Ramos (cell line): ENCODE results near the gene GNA15.
"Not testable (repeated sequence)": the region's sequence is repeated elsewhere in the genome, so short reads cannot be mapped to it uniquely, and the experiment has no call there.

Experiments
- in situ Hi-C: fragments of 300-500 bp; cut with MboI; formaldehyde crosslinking; loops from one replicate; pipeline ENCODE4 v1.14.3; 2022; ENCODE audit warnings: low sequenced_read_pairs; ENCODE audit not compliant: unreplicated experiment

Gene GNA15

GRCh38 chr19:3202895-3203294 lies 67.1 kb downstream of the GNA15 start:
- in situ Hi-C loops: not testable (repeated sequence)

- in situ Hi-C loops: no loop called here
Observed at GRCh38 chr19:3203805-3204645, 68.2 kb downstream of the GNA15 start.

- in situ Hi-C loops: no loop called here
Observed at GRCh38 chr19:3204646-3205275, 68.9 kb downstream of the GNA15 start.

DNA sequence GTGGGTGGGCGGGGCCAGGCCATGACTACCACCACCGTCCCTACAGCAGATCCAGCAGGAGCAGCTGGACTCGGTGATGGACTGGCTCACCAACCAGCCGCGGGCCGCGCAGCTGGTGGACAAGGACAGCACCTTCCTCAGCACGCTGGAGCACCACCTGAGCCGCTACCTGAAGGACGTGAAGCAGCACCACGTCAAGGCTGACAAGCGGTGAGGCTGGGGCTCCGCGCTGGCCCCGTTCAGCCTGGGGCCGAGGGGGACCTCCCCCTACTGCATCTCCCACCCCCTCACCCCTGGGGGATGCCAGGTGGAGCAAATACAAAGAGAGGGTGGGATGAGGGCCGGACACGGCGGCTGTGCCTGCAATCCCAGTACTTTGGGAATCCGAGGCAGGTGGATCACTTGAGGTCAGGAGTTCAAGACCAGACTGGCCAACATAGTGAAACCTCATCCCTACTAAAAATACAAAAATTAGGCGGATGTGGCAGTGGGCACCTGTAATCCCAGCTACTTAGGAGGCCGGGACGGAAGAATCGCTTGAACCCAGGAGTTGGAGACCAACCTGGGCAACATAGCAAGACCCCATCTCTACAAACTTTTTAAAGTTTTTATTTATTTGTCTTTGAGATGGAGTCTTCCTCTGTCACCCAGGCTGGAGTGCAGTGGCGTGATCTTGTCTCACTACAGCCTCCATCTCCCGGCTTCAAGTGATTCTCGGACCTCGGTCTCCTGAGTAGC lies 70.6 kb downstream of the GNA15 start:
- in situ Hi-C loops: no loop called here

- in situ Hi-C loops: no loop called here
Observed at GRCh38 chr19:3207461-3208242, 71.8 kb downstream of the GNA15 start.

DNA sequence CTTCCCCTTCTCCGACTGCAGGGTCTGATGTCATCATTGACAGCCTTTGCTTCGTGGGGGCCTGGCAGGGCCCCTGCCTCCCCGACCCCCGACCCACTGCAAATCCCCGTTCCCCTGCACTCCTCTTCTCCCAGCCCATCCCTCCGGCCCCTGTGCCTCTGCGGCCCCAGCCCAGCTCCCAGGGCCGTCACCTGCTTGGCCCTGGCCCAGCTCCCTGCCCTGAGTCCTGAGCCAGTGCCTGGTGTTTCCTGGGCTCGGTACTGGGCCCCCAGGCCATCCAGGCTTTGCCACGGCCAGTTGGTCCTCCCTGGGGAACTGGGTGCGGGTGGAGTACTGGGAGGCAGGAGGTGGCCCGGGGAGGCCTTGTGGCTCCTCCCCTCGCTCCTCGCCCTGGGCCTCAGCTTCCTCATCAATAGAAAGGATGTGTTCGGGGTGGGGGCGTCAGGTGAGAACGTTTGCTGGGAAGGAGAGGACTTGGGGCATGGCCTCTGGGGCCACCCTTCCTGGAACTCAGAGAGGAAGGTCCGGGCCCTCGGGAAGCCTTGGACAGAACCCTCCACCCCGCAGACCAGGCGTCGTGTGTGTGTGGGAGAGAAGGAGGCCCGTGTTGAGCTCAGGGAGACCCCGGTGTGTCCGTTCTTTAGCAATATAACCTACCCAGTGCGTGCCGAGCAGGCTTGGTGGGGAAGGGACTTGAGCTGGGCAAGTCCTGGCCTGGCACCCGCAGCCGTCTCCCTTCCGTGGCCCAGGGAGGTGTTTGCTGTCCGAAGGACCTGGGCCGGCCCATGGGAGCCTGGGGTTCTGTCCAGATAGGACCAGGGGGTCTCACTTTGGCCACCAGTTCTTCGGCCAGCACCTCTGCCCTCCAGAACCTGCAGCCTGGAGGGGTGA lies 72.7 kb downstream of the GNA15 start:
- in situ Hi-C loops: no loop called here

DNA sequence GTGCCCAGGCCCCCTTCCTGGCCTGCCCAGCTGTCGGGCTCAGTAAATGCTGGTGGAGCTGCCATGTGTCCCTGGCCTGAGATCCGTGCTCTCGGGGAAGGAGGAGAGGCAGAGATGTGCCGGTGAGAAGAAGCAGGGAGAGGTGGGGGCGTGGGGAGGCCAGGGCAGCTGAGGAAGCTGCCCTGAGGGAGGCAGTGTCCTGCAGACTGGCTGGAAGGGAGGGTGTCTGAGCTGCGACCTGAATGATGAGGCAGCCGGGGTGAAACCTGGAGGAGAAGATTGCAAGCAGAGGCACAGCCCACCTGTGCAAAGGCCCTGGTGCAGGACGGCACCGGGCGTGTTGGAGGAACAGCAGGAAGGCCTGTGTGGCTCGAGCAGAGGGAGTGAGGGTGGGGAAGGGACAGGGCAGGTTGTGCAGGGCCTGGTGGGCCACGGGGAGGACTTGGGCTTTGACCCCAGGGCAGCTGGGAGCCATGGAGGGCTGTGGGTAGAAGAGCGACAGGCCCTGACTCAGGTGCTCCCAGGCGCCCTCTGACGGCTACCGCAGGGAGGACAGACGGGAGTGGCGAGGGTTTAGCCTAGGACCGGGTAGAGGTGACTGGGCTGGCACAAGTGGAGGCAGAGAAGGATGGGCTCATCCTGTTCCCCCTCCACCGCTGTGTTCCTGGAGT lies 74.6 kb downstream of the GNA15 start:
- in situ Hi-C loops: no loop called here

GRCh38 chr19:3211191-3211590 lies 75.4 kb downstream of the GNA15 start:
- in situ Hi-C loops: no loop called here

- in situ Hi-C loops: no loop called here
Observed at GRCh38 chr19:3213159-3213558, 77.3 kb downstream of the GNA15 start.
